H9 (cell line): ENCODE results near the gene FAP. TPM values are rescaled to one million over a fixed set of nuclear protein-coding genes. Genes with fewer than 3 reads are reported as not detected.

ENCODE experiments used
- DNase-seq: peaks from one replicate; pipeline ENCODE4 v3.0.0-alpha.2; 2017
- H2AFZ ChIP-seq: one replicate; pipeline ENCODE4 v1.6.1; 2013; ENCODE audit warnings: mild to moderate bottlenecking, low read length, control low read depth, moderate library complexity
- H2AK5ac ChIP-seq: 2 replicates; pipeline ENCODE4 v1.6.1; 2013; ENCODE audit warnings: low read length, control low read depth, mixed read lengths; ENCODE audit not compliant: insufficient read length
- H2BK120ac ChIP-seq: one replicate; pipeline ENCODE4 v1.6.1; 2013; ENCODE audit warnings: low read depth, mild to moderate bottlenecking, low read length, control low read depth, inconsistent platforms; ENCODE audit not compliant: poor library complexity, severe bottlenecking
- H2BK12ac ChIP-seq: 2 replicates; pipeline ENCODE4 v1.6.1; 2013; ENCODE audit warnings: low read length, control low read depth, mixed read lengths, low read depth; ENCODE audit not compliant: insufficient read length
- H2BK15ac ChIP-seq: 2 replicates; pipeline ENCODE4 v1.6.1; 2013; ENCODE audit warnings: low read depth, low read length, control low read depth
- H2BK20ac ChIP-seq: one replicate; pipeline ENCODE4 v1.6.1; 2013; ENCODE audit warnings: low read depth, mild to moderate bottlenecking, low read length, control low read depth, inconsistent platforms; ENCODE audit not compliant: poor library complexity, severe bottlenecking
- H2BK5ac ChIP-seq: 2 replicates; pipeline ENCODE4 v1.6.1; 2013; ENCODE audit warnings: low read length, control low read depth, mixed read lengths; ENCODE audit not compliant: insufficient read length
- H3K14ac ChIP-seq: 2 replicates; pipeline ENCODE4 v1.6.1; 2013; ENCODE audit warnings: low read length, control low read depth; ENCODE audit not compliant: insufficient read depth
- H3K18ac ChIP-seq: 2 replicates; pipeline ENCODE4 v1.6.1; 2013; ENCODE audit warnings: low read depth, mild to moderate bottlenecking, mixed read lengths, low read length, control low read depth; ENCODE audit not compliant: insufficient read length
- H3K23ac ChIP-seq: 2 replicates; pipeline ENCODE4 v1.6.1; 2013; ENCODE audit warnings: low read length, control low read depth, mixed read lengths, low read depth; ENCODE audit not compliant: insufficient read length
- H3K23me2 ChIP-seq: 2 replicates; pipeline ENCODE4 v1.6.1; 2013; ENCODE audit warnings: low read depth, mild to moderate bottlenecking, mixed read lengths, low read length, control low read depth; ENCODE audit not compliant: insufficient read length, poor library complexity, severe bottlenecking
- H3K27ac ChIP-seq: 2 replicates; pipeline ENCODE4 v1.5.1; 2013; ENCODE audit warnings: low read length, control low read depth, mixed read lengths, low read depth; ENCODE audit not compliant: insufficient read length
- H3K27me3 ChIP-seq: 2 replicates; pipeline ENCODE4 v1.6.1; 2013; ENCODE audit warnings: low read length, control low read depth, inconsistent platforms; ENCODE audit not compliant: insufficient read depth
- H3K4ac ChIP-seq: 2 replicates; pipeline ENCODE4 v1.6.1; 2013; ENCODE audit warnings: low read depth, mild to moderate bottlenecking, control low read depth, inconsistent platforms, low read length, moderate library complexity
- H3K4me1 ChIP-seq: 2 replicates; pipeline ENCODE4 v1.6.1; 2013; ENCODE audit warnings: low read length, control low read depth, inconsistent platforms; ENCODE audit not compliant: insufficient read depth
- H3K4me2 ChIP-seq: 2 replicates; pipeline ENCODE4 v1.6.1; 2013; ENCODE audit warnings: low read length, control low read depth, mixed read lengths; ENCODE audit not compliant: insufficient read length, insufficient read depth
- H3K56ac ChIP-seq: 2 replicates; pipeline ENCODE4 v1.6.1; 2013; ENCODE audit warnings: low read depth, mild to moderate bottlenecking, mixed read lengths, low read length, control low read depth; ENCODE audit not compliant: insufficient read length
- H3K79me1 ChIP-seq: 2 replicates; pipeline ENCODE4 v1.6.1; 2013; ENCODE audit warnings: low read depth, mild to moderate bottlenecking, moderate library complexity, low read length, control low read depth, inconsistent platforms; ENCODE audit not compliant: insufficient read depth, poor library complexity, severe bottlenecking
- H3K79me2 ChIP-seq: 2 replicates; pipeline ENCODE4 v1.6.1; 2013; ENCODE audit warnings: low read length, control low read depth, inconsistent platforms; ENCODE audit not compliant: insufficient read depth
- H3K9ac ChIP-seq: 2 replicates; pipeline ENCODE4 v1.6.1; 2013; ENCODE audit warnings: low read length, control low read depth, mixed read lengths; ENCODE audit not compliant: insufficient read length; ENCODE audit errors: extremely low read depth
- H3K9me3 ChIP-seq: one replicate; pipeline ENCODE4 v1.6.1; 2013; ENCODE audit warnings: low read depth, low read length, inconsistent platforms; ENCODE audit not compliant: control insufficient read depth
- H3T11ph ChIP-seq: one replicate; pipeline ENCODE4 v1.6.1; 2013; ENCODE audit warnings: mild to moderate bottlenecking, low read length, control low read depth, inconsistent platforms
- H4K20me1 ChIP-seq: one replicate; pipeline ENCODE4 v1.6.1; 2013; ENCODE audit not compliant: control insufficient read depth, insufficient read length, insufficient read depth
- H4K5ac ChIP-seq: 2 replicates; pipeline ENCODE4 v1.6.1; 2013; ENCODE audit warnings: low read depth, mild to moderate bottlenecking, mixed read lengths, low read length, control low read depth; ENCODE audit not compliant: insufficient read length
- H4K8ac ChIP-seq: replicated peaks from 2 replicates; pipeline ENCODE4 v1.6.1; 2013; ENCODE audit warnings: low read length, control low read depth, mixed read lengths, low read depth; ENCODE audit not compliant: insufficient read length
- H4K91ac ChIP-seq: 2 replicates; pipeline ENCODE4 v1.6.1; 2013; ENCODE audit warnings: low read depth, mild to moderate bottlenecking, moderate library complexity, mixed read lengths, low read length, control low read depth; ENCODE audit not compliant: insufficient read length
- H3K27ac Mint-ChIP-seq, 3 experiments: 2 replicates in 2 of 3; 3 replicates in 1 of 3; pipeline ENCODE4 v1.8.0; 2020 to 2021; ENCODE audit warnings: mixed read lengths in 3 of 3, mild to moderate bottlenecking in 1 of 3, moderate library complexity in 1 of 3
- H3K27me3 Mint-ChIP-seq: 2 replicates; pipeline ENCODE4 v1.8.0; 2021; ENCODE audit warnings: low read depth, mild to moderate bottlenecking, moderate library complexity, mixed read lengths
- H3K36me3 Mint-ChIP-seq, 3 experiments: 2 replicates in 2 of 3; 3 replicates in 1 of 3; pipeline ENCODE4 v1.8.0; 2020 to 2021; ENCODE audit warnings: low read depth in 3 of 3, mixed read lengths in 3 of 3; ENCODE audit not compliant: insufficient read depth in 1 of 3
- H3K4me1 Mint-ChIP-seq, 2 experiments: 2 replicates each; pipeline ENCODE4 v1.8.0; 2020; ENCODE audit warnings: mixed read lengths in 2 of 2
- H3K4me3 Mint-ChIP-seq, 2 experiments: 2 replicates in 1 of 2; 3 replicates in 1 of 2; pipeline ENCODE4 v1.8.0; 2020 to 2021; ENCODE audit warnings: mild to moderate bottlenecking in 2 of 2, mixed read lengths in 2 of 2, moderate library complexity in 1 of 2
- H3K9me3 Mint-ChIP-seq, 2 experiments: 2 replicates in 1 of 2; 3 replicates in 1 of 2; pipeline ENCODE4 v1.8.0; 2020; ENCODE audit warnings: mild to moderate bottlenecking in 2 of 2, mixed read lengths in 2 of 2, moderate library complexity in 1 of 2
- WGBS: extraction: QIAGEN DNeasy Blood & Tissue Kit; methylation state at CpG from one replicate; pipeline ENCODE4 v1.1.7; 2013; ENCODE audit warnings: missing lambda C conversion rate, low lambda C conversion rate, mixed read lengths; ENCODE audit not compliant: insufficient read length; ENCODE audit errors: extremely low coverage; 5-methylcytosine and 5-hydroxymethylcytosine counted together
- total RNA-seq: library from RNA; stranded (reverse); gene quantifications from 2 replicates; pipeline ENCODE4 v1.2.1, GENCODE V29; 2021
- TF ChIP-seq, protein P1 (sequence below): fragments of 200-600 bp; sonication (generic); conservative IDR thresholded peaks from 3 replicates; pipeline ENCODE4 v1.8.0; 2021; ENCODE audit warnings: antibody characterized with exemption, mild to moderate bottlenecking

The FAP gene
- total RNA-seq, 1 experiment from 2014 or later, result not detected

DNA sequence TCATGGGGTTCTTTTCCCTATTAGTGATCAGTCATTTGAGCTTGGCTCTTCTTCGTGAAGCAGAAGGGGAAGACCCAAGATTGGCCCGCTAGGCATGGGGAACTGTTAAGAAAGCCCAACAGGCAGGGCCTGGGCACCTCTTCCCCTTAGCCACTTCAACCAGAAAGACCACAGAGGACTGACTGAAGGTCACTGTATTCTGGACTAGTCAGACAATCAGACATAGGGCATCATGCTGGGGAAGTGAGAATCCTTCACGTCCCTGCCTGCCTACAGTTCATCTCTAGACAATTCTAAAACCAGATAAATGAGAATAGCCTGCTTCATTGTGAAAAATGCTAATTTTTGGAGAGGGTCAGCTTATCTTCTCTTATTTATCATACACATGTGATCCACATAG is 28.1 kb downstream of the FAP start:
- no peak overlapping the region for H3K27ac Mint-ChIP-seq

More for the DNA sequence above, 28.1 kb downstream of the FAP start:
- H4K20me1 ChIP-seq, result no peaks in the 10 kb centered on the region
- no peak overlapping the region for H2BK5ac ChIP-seq
- H2BK120ac ChIP-seq, result no peak overlapping the region
- H3K18ac ChIP-seq, result no peak overlapping the region
- H3K4me3 Mint-ChIP-seq, result no peak overlapping the region
- H2BK15ac ChIP-seq, result no peak overlapping the region
- H3K56ac ChIP-seq, result no peak overlapping the region
- no peak overlapping the region for H3K4me2 ChIP-seq
- H3K9me3 Mint-ChIP-seq, result no peaks in the 10 kb centered on the region
- H3K9me3 ChIP-seq, result no peaks in the 10 kb centered on the region
- H3K23me2 ChIP-seq, result no peaks in the 10 kb centered on the region
- no peaks in the 10 kb centered on the region for H3K79me1 ChIP-seq
- no CpG with 5 or more reads among the region's 3 CpGs for WGBS
- H3K36me3 Mint-ChIP-seq, result no peaks in the 10 kb centered on the region
- H3K79me2 ChIP-seq, result no peaks in the 10 kb centered on the region
- no peak for DNase-seq
- no peak overlapping the region for H3K14ac ChIP-seq
- H2AFZ ChIP-seq, result no peak overlapping the region
- H3K9ac ChIP-seq, result no peak overlapping the region
- no peak overlapping the region for H2BK12ac ChIP-seq
- H3K23ac ChIP-seq, result no peak overlapping the region
- H2BK20ac ChIP-seq, result no peak overlapping the region
- no peaks in the 10 kb centered on the region for H3K27me3 Mint-ChIP-seq
- H3K4me1 ChIP-seq, result no peaks in the 10 kb centered on the region
- no peak overlapping the region for H2AK5ac ChIP-seq
- no peak overlapping the region for H4K91ac ChIP-seq
- no peak overlapping the region for H4K5ac ChIP-seq
- H3K4ac ChIP-seq, result no peak overlapping the region
- TF ChIP-seq, protein P1, sequence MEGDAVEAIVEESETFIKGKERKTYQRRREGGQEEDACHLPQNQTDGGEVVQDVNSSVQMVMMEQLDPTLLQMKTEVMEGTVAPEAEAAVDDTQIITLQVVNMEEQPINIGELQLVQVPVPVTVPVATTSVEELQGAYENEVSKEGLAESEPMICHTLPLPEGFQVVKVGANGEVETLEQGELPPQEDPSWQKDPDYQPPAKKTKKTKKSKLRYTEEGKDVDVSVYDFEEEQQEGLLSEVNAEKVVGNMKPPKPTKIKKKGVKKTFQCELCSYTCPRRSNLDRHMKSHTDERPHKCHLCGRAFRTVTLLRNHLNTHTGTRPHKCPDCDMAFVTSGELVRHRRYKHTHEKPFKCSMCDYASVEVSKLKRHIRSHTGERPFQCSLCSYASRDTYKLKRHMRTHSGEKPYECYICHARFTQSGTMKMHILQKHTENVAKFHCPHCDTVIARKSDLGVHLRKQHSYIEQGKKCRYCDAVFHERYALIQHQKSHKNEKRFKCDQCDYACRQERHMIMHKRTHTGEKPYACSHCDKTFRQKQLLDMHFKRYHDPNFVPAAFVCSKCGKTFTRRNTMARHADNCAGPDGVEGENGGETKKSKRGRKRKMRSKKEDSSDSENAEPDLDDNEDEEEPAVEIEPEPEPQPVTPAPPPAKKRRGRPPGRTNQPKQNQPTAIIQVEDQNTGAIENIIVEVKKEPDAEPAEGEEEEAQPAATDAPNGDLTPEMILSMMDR, result no peak
- no peaks in the 10 kb centered on the region for H3K27me3 ChIP-seq
- no peak overlapping the region for H3T11ph ChIP-seq
- H3K4me1 Mint-ChIP-seq, result no peaks in the 10 kb centered on the region
- no peak overlapping the region for H4K8ac ChIP-seq
- H3K27ac ChIP-seq, result no peak overlapping the region
